Measurements from ENCODE around the gene FAT1. TPM values are rescaled to one million over a fixed set of nuclear protein-coding genes. Genes with fewer than 3 reads are reported as not detected.

The FAT1 gene
- total RNA-seq, 1 donor from 2014 or later = 344 TPM

DNA sequence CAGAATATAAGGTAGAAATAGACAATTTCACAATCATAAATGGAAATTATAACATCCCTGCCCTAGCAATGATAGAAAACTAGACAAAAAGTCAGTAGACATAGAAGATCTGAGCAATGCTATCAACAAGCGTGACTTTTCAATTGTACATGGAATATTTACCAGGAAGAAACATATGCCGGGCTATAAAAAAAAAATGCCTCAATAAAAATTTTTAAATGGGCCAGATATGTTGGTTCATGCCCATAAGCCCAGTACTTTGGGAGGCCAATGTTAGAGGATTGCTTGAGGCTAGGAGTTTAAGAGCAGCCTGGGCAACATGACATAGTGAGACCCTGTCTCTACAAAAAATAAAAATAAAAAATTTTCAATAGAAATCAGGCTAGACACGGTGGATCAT, 163.0 kb downstream of the FAT1 start:
- H3K27me3 ChIP-seq (ENCODE audit: control insufficient read depth, insufficient read depth, low read length) = no peaks in the 10 kb centered on the region
- no peak overlapping the region for H3K4me3 ChIP-seq (ENCODE audit: low read depth, low read length)
- no peak for DNase-seq (ENCODE audit: low read depth)
- no peaks in the 10 kb centered on the region for H3K36me3 ChIP-seq (ENCODE audit: control insufficient read depth, insufficient read depth, low read length)
- TF ChIP-seq, protein P1, sequence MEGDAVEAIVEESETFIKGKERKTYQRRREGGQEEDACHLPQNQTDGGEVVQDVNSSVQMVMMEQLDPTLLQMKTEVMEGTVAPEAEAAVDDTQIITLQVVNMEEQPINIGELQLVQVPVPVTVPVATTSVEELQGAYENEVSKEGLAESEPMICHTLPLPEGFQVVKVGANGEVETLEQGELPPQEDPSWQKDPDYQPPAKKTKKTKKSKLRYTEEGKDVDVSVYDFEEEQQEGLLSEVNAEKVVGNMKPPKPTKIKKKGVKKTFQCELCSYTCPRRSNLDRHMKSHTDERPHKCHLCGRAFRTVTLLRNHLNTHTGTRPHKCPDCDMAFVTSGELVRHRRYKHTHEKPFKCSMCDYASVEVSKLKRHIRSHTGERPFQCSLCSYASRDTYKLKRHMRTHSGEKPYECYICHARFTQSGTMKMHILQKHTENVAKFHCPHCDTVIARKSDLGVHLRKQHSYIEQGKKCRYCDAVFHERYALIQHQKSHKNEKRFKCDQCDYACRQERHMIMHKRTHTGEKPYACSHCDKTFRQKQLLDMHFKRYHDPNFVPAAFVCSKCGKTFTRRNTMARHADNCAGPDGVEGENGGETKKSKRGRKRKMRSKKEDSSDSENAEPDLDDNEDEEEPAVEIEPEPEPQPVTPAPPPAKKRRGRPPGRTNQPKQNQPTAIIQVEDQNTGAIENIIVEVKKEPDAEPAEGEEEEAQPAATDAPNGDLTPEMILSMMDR (IDR thresholded peaks at IDR 0.05; ENCODE audit: insufficient read depth, low read length, poor library complexity, severe bottlenecking) = no peak

DNA sequence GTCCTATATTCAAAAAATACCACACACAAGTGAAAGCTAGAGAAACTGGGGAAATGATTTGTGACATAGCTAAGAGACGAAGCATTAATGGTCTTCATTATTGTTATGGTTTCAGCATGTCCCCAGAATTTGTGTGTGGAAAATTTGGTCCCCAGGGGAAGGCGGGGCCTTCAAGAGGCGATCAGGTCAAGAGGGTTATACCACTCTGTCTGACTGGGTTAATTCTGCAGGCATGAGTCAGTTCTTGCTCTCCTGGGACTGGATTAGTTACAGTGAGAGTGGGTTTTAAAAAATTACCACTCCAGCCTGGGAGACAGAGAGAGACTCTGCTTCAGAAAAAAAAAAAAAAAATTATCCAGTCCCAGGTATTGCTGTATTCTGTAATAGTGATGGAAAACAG, 166.2 kb downstream of the FAT1 start:
- H3K27me3 ChIP-seq (ENCODE audit: control insufficient read depth, insufficient read depth, low read length) = peaks cover 4% of the 10 kb centered on the region
- H3K36me3 ChIP-seq (ENCODE audit: control insufficient read depth, insufficient read depth, low read length) = no peaks in the 10 kb centered on the region
- H3K4me3 ChIP-seq (ENCODE audit: low read depth, low read length) = no peak overlapping the region
- DNase-seq (ENCODE audit: low read depth) = no peak
- TF ChIP-seq, protein P1 (IDR thresholded peaks at IDR 0.05; ENCODE audit: insufficient read depth, low read length, poor library complexity, severe bottlenecking) = no peak

DNA sequence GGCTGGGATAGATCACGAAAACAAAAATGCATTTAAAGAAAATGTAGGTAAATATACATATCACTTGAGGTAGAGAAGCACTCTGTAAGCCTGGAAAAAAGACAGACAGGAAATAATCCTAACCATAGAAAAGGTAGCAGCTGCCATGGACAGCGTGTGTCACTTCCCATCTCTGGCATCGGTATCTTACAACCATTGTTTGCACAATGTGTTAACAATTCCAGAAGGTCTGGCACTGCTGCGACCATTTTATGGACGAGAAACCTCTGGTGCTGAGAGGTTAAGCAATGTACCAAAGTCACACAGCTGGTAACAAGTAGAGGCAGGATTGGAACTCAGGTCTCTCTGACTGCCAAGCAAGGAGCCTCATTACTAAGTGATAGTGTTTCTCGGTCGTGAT, 166.6 kb downstream of the FAT1 start:
- Histone ChIP-seq H3K4me3 (ENCODE audit: low read depth, low read length) (no peak overlapping the region), H3K27me3 (ENCODE audit: control insufficient read depth, insufficient read depth, low read length) (peaks cover 4% of the 10 kb centered on the region), H3K36me3 (ENCODE audit: control insufficient read depth, insufficient read depth, low read length) (no peaks in the 10 kb centered on the region)
- TF ChIP-seq, protein P1 (IDR thresholded peaks at IDR 0.05; ENCODE audit: insufficient read depth, low read length, poor library complexity, severe bottlenecking) = no peak
- no peak for DNase-seq (ENCODE audit: low read depth)

DNA sequence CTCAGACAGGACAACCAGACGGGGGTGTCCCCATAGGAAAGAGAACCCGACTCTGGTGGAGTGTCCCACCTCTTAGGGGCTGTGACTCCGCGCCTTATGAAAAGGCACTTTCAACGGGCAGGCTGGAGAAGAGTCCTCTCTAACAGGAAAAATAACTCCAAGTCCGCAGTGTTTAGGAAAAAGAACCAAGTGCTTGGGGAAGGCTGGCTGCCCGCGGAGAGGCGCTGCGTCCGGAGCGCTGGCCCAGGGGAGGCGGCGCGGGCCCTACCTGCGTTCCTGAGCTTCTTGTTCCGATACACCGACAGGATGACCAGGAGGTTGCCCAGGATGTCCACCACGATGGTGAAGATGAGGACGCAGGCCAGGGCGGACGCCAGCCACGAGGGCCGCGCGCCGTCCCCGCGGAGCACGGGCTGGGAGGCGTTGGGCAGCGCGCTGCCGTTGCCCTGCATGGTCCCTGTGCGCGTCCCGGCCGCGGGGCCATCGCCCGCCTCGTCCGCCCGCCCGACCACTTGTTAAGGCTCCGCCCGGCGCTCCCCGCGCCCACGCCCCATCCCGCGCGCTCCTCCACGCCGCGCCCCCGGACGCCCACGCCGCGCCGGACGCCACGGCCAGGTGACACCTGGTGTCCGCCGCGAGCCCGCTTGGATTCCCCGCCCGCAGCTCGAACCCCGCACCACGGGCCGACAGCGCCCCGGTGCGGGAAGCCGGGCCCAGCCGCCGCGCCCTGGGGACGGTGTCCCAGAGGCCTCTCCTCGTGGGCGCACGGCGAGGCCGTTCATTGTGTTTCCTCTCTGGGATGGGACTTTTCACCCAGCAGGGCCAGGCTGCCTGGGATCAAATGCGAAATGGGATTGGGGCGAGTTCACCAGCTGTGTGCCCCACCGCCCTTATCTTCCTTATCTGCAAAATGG, 168.5 kb downstream of the FAT1 start, which contains the start of gene MTNR1A:
Gene MTNR1A, minus strand, starts transcription at position 654 of the 914 bp plus-strand sequence. Its CDS starts 202 bp downstream, at position 452.
- TF ChIP-seq, protein P1 (IDR thresholded peaks at IDR 0.05; ENCODE audit: insufficient read depth, low read length, poor library complexity, severe bottlenecking) = peak; percentile 6
- Histone ChIP-seq H3K27me3 (ENCODE audit: control insufficient read depth, insufficient read depth, low read length) (peaks cover 4% of the 10 kb centered on the region), H3K36me3 (ENCODE audit: control insufficient read depth, insufficient read depth, low read length) (no peaks in the 10 kb centered on the region), H3K4me3 (ENCODE audit: low read depth, low read length) (peak within 1 kb of the TSS; percentile 51)
- DNase-seq (ENCODE audit: low read depth) = no peak

DNA sequence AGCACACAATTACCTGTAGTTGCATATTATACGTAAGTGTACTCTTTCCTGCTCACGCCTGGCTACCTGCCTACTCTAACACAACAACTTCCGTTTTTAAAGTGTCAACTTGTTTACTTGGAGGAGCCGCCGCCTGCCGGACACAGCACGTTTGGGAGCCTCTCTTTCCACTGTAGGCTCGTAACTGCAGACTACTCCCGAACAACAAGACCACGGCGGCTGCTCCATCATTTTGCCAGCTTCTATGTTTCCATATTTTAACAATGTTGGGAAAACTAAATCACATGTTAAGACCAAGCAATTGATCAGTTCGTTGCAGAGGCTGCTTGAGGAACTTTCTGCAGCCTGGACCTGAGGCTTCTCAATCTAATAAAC, 169.1 kb downstream of the FAT1 start:
- Histone ChIP-seq H3K4me3 (ENCODE audit: low read depth, low read length) (peak overlapping the region; percentile 51), H3K36me3 (ENCODE audit: control insufficient read depth, insufficient read depth, low read length) (no peaks in the 10 kb centered on the region), H3K27me3 (ENCODE audit: control insufficient read depth, insufficient read depth, low read length) (peaks cover 4% of the 10 kb centered on the region)
- DNase-seq (ENCODE audit: low read depth) = no peak
- TF ChIP-seq, protein P1 (IDR thresholded peaks at IDR 0.05; ENCODE audit: insufficient read depth, low read length, poor library complexity, severe bottlenecking) = peak; percentile 38

All from kidney epithelial cell (primary cell).